SU-DHL-6 (cell line): ENCODE data around the gene NPFF.

ENCODE experiments used
- CTCF ChIP-seq: fragments of 200-600 bp; sonication (generic); IDR thresholded peaks from one replicate; pipeline ENCODE4 v1.5.1; 2017; ENCODE audit warnings: antibody characterized with exemption, mild to moderate bottlenecking, low read length, moderate library complexity; ENCODE audit not compliant: insufficient read depth, poor library complexity, severe bottlenecking
- EZH2phosphoT487 ChIP-seq: fragments of 200-600 bp; sonication (generic), shearing (Covaris generic); conservative IDR thresholded peaks from 2 replicates; pipeline ENCODE4 v1.6.1; 2018; ENCODE audit warnings: mild to moderate bottlenecking, antibody characterized with exemption, low read length, moderate library complexity, mixed read lengths

GRCh38 chr12:53536962-53537361 lies 29.7 kb upstream of the NPFF start:
- TF ChIP-seq CTCF (no peak), EZH2phosphoT487 (no peak)
